ENCODE measurements around the gene RAD21L1. TPM values are rescaled to one million over a fixed set of nuclear protein-coding genes. Genes with fewer than 3 reads are reported as not detected.
A peak's percentile ranks its signal among the peaks of the same experiment; 100 is the strongest.

Gene RAD21L1
- total and polyA plus RNA-seq, 8 donors: not detected

DNA sequence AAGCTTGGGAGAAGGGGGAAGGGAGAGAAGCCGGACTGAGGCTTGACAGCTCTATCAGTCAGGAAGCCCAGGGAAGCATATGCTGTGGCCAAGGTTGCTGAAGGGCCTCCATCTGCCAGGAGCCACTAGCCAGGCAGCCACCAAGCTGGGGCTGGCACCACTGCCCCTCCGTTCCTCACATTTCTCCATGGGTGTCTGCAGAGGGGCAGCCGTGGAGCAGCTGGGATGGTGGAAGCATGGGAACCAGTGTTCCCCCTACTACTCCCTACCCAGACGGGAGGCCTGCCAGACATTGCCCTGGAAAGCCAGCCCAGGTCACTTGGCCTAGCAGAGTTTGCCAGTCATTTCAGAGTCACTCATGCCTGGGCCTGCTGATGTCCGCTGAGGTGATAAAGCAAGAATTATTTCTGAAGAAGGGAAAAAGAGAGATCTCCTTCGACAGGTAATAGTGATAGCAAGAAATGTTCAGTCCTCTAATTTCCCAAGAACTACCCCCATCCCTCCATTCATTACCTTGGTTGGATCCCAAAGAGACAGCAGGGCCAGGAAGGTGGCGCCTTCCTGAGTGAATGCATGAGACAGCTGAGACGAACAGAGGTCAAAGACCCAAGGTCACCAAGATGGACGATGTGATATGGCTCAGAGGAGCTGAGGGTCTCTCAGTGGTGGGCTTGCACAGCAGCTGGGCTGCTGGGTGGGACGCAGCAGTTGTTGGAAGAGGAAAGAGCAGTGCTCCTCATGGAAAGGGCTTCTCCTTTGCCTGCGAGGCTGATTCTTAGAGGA, 62.1 kb downstream of the RAD21L1 start:
- TF ChIP-seq, protein P1, sequence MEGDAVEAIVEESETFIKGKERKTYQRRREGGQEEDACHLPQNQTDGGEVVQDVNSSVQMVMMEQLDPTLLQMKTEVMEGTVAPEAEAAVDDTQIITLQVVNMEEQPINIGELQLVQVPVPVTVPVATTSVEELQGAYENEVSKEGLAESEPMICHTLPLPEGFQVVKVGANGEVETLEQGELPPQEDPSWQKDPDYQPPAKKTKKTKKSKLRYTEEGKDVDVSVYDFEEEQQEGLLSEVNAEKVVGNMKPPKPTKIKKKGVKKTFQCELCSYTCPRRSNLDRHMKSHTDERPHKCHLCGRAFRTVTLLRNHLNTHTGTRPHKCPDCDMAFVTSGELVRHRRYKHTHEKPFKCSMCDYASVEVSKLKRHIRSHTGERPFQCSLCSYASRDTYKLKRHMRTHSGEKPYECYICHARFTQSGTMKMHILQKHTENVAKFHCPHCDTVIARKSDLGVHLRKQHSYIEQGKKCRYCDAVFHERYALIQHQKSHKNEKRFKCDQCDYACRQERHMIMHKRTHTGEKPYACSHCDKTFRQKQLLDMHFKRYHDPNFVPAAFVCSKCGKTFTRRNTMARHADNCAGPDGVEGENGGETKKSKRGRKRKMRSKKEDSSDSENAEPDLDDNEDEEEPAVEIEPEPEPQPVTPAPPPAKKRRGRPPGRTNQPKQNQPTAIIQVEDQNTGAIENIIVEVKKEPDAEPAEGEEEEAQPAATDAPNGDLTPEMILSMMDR (IDR thresholded peaks at IDR 0.05): no peak
- Histone ChIP-seq H3K4me3 (no peak overlapping the region), H3K27me3 (no peaks in the 10 kb centered on the region), H3K36me3 (no peaks in the 10 kb centered on the region), H3K4me1 (no peaks in the 10 kb centered on the region), H3K9me3 (no peaks in the 10 kb centered on the region), H3K27ac (no peak overlapping the region)
- FAIRE-seq: no peak
- 83 to 87% methylated on average over 11 of the region's 11 CpGs for WGBS, 2 donors
- intact Hi-C loops (cut with DNase I): no loop called here
- DNase-seq: no peak
- ATAC-seq: no peak

DNA sequence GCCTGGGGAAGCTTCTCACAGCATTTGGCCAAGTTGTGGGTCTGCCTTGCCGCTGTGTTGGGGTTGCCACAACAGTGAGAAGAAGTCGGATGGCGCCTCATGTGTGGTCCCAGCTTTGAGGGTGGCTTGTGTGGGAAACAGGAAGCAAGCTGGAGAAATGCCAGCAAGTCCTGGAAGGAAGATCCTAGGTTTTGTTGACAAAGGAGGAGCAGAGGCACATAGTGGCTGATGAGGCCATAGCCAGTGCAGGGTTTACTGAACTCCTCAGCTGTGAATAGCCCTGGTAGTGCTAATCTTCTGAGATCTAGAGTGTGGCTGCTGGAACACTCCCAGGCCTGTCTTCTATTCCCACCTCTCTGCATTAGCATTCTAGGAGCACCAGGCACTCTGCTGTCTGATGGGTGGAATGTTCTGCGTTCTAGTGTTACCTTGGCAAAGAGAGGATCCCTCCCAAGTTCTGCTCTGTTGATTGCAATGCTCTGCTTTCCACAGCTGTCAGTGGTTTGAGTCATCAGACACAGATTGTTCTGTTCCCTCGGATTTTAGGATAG, 65.4 kb downstream of the RAD21L1 start:
- TF ChIP-seq, protein P1 (IDR thresholded peaks at IDR 0.05): no peak
- FAIRE-seq: no peak
- no peak overlapping the region for H3K4me3 ChIP-seq
- 70 to 83% methylated on average over 5 of the region's 5 CpGs for WGBS, 2 donors
- no peaks in the 10 kb centered on the region for H3K9me3 ChIP-seq
- no peaks in the 10 kb centered on the region for H3K27me3 ChIP-seq
- H3K36me3 ChIP-seq: no peaks in the 10 kb centered on the region
- intact Hi-C loops (cut with DNase I): no loop called here
- H3K27ac ChIP-seq: no peak overlapping the region
- no peak for DNase-seq
- no peak for ATAC-seq
- no peaks in the 10 kb centered on the region for H3K4me1 ChIP-seq

DNA sequence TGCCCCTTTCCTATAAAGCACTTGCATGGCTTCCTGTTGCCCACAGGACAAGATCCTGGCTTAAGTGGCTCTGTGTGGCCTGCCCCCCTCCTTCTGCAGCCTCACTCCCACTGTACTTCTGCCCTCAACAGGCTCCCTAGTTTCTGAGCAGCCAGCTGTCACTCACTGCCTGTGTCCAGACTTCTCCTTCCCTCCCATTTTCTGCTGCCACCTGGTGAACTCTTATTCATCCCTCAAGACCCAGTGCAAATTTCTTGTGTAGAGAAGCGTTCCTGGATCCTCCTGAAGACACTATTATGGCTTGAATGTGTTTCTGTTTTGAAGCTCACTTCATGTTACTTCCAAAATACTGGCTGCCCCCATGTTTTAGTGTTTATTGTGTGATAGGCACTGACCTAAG, 66.8 kb downstream of the RAD21L1 start:
- Histone ChIP-seq H3K27me3 (no peaks in the 10 kb centered on the region), H3K9me3 (no peaks in the 10 kb centered on the region), H3K4me3 (no peak overlapping the region), H3K36me3 (no peaks in the 10 kb centered on the region), H3K4me1 (no peaks in the 10 kb centered on the region), H3K27ac (no peak overlapping the region)
- intact Hi-C loops (cut with DNase I): no loop called here
- WGBS, 2 donors: 90 to 96% methylated on average over 1 of the region's 1 CpG
- no peak for DNase-seq
- no peak for FAIRE-seq
- ATAC-seq: no peak
- TF ChIP-seq, protein P1 (IDR thresholded peaks at IDR 0.05): no peak

DNA sequence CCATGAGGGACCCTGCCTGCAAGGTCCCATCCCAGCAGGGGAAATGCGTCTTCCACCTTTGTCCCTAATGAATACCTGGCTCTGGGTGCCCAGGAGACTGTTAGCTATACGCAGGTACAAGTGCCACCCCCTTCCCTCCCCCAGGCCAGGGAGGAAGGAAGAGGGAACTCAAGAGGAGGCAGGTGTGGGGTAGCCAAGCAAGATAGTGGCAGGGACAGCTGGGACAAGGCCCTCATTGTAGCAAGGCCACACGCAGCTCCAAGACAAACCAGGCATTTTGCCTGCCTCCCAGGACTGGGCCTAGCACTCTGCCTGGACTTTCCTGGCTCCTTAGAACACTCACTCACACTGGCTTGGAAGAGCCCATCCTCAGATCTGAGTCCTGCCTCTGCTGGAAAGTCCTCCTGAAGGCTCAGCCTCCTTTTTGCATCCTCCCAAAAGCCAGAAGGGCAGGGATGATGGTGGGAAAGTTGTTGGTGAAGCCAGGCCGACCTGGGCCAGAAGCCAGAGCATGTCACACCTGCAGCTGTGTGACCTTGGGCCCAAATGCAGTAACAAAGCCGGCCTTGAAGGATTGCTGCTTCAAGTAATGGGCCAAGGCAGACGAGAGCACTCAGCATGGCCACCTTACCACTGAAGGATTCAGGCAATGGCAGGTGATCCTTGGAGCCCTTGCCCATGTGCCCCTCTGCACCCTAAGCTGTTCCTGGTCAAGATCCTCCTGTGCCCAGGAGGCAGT, 68.0 kb downstream of the RAD21L1 start:
- peak in 2 of 6 donors; percentile 35 to 39 for DNase-seq
- Histone ChIP-seq H3K9me3 (no peaks in the 10 kb centered on the region), H3K27me3 (no peaks in the 10 kb centered on the region), H3K36me3 (no peaks in the 10 kb centered on the region), H3K4me1 (no peaks in the 10 kb centered on the region), H3K27ac (no peak overlapping the region), H3K4me3 (no peak overlapping the region)
- peak in 3 of 4 donors; percentile 51 to 79 (median 68) for ATAC-seq
- intact Hi-C loops (cut with DNase I): no loop called here
- FAIRE-seq: no peak
- TF ChIP-seq, protein P1 (IDR thresholded peaks at IDR 0.05): no peak
- WGBS, 2 donors: 51 to 60% methylated on average over 6 of the region's 6 CpGs

All from pancreas (tissue), 10 donors.